HL-60 (cell line): ENCODE results near the gene AMN.

ENCODE experiments used
- GABPA ChIP-seq: IDR thresholded peaks from 2 replicates; pipeline ENCODE4 v1.6.1; 2012; ENCODE audit warnings: low read depth
- POLR2AphosphoS5 ChIP-seq: IDR thresholded peaks from 2 replicates; pipeline ENCODE4 v1.6.1; 2012; ENCODE audit warnings: low read depth
- TF ChIP-seq, protein P1 (sequence below): IDR thresholded peaks from one replicate; pipeline ENCODE4 v1.5.1; 2011; ENCODE audit warnings: low read length, control low read depth, inconsistent platforms; ENCODE audit not compliant: insufficient read depth
- TF ChIP-seq, protein P2 (sequence below): IDR thresholded peaks from 2 replicates; pipeline ENCODE4 v1.6.1; 2012; ENCODE audit warnings: low read depth; ENCODE audit not compliant: insufficient replicate concordance

DNA sequence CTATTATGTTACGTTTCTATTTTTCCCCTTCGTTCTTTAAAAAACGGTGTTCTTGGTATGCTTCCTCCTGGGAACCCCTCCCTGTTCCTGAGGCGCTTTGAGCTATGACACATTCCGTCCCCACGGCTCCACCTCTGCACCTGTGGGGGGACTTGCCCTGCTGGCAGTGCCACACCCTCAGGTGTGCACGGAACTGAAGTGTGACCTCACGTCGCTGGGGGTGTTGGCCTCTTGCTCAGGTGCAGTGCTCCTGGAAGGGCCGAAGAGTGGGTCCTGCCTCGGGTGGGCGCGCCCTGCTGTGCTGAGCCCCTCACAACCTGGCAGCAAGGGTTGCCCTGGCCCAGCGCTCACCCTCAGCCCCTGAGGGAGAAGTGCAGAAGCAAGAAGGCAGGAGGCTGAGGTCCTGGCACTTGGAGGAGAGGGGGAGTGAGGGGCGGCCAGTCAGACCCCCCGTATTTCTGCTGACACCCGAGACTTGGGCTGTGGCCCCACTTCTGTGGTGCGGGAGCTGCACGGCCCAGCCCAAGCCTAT is 4.9 kb downstream of the AMN start:
- TF ChIP-seq, protein P1, sequence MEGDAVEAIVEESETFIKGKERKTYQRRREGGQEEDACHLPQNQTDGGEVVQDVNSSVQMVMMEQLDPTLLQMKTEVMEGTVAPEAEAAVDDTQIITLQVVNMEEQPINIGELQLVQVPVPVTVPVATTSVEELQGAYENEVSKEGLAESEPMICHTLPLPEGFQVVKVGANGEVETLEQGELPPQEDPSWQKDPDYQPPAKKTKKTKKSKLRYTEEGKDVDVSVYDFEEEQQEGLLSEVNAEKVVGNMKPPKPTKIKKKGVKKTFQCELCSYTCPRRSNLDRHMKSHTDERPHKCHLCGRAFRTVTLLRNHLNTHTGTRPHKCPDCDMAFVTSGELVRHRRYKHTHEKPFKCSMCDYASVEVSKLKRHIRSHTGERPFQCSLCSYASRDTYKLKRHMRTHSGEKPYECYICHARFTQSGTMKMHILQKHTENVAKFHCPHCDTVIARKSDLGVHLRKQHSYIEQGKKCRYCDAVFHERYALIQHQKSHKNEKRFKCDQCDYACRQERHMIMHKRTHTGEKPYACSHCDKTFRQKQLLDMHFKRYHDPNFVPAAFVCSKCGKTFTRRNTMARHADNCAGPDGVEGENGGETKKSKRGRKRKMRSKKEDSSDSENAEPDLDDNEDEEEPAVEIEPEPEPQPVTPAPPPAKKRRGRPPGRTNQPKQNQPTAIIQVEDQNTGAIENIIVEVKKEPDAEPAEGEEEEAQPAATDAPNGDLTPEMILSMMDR, result no peak
- TF ChIP-seq POLR2AphosphoS5 (no peak), GABPA (no peak)
- TF ChIP-seq, protein P2, sequence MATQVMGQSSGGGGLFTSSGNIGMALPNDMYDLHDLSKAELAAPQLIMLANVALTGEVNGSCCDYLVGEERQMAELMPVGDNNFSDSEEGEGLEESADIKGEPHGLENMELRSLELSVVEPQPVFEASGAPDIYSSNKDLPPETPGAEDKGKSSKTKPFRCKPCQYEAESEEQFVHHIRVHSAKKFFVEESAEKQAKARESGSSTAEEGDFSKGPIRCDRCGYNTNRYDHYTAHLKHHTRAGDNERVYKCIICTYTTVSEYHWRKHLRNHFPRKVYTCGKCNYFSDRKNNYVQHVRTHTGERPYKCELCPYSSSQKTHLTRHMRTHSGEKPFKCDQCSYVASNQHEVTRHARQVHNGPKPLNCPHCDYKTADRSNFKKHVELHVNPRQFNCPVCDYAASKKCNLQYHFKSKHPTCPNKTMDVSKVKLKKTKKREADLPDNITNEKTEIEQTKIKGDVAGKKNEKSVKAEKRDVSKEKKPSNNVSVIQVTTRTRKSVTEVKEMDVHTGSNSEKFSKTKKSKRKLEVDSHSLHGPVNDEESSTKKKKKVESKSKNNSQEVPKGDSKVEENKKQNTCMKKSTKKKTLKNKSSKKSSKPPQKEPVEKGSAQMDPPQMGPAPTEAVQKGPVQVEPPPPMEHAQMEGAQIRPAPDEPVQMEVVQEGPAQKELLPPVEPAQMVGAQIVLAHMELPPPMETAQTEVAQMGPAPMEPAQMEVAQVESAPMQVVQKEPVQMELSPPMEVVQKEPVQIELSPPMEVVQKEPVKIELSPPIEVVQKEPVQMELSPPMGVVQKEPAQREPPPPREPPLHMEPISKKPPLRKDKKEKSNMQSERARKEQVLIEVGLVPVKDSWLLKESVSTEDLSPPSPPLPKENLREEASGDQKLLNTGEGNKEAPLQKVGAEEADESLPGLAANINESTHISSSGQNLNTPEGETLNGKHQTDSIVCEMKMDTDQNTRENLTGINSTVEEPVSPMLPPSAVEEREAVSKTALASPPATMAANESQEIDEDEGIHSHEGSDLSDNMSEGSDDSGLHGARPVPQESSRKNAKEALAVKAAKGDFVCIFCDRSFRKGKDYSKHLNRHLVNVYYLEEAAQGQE, result no peak
